ENCODE data around the gene SMIM20.
A peak's percentile ranks its signal among the peaks of the same experiment; 100 is the strongest.

SMIM20 gene

DNA sequence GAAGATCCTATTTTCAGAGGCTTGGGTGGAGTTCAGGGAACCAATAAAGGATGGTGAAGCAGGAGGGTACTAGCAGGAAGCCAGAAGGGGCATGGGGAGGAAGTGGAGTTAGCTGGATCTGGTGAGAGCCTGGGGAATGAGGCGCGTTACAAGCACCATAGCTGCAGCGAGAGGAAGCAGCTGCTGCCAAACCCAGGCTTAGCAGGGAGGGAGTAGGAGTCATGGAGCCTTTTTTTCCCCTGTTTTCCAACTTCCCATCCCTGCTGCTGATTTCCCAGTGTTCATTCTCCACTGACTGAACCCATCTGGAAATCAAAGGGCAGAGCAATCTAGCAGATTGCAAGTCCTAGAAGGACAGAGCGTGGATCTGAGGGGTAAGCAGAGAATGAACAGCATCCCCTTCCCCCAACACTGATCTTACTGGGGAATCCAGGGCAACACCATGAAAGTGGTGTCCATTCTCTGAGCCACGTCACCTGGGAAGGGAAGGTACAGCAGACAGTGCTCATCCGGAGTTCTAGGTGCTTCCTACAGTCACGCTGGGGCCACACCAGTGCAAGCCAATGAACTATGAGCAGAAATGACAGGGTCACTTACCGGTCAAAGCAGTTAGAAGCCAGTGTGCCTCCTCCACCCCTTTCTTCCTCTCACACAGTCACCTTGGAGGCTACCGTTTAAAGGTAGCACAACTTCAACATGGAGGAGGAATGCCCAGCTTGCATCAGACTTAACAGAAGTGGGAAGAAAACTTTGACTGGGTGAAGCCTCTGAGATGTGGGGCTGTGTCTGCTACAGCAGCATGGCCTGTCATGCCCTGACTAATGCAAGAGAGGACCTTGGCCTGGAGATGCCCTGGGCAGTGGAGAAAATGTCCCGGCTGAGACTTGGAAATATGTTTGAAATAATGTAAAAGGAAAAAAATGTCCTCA lies 36.7 kb downstream of the SMIM20 start:
- H3K27ac ChIP-seq, result no peak overlapping the region
- no peak for DNase-seq (ENCODE audit: low read depth, low spot score)

DNA sequence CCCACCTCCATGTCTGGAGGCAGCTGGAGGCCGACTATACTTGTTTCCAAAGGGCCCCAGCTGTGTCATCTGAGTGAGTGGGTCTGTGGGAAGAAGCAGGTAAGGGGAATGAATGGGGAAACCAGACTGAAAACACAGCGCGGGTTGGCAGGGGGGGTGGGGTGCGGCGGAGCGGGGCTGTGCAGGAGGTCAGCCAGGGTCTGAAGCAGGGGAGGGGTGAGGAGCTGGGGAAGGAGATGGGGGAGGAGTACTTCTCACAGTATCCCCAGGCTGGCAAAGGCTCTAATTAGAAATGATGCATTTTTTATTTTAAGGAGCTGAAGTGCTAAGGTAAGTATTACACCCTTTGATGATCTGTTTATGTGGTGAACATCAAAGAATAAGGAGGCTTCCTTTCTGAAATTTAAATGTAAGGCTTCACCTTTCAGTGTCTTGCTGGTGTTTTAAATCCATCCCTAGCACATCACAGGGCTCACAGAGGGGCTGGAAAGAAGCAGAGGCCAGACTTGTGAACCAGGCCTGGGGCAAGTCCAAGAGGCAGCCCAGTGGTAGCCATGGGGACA lies 37.5 kb downstream of the SMIM20 start:
- no peak overlapping the region for H3K27ac ChIP-seq
- DNase-seq (ENCODE audit: low read depth, low spot score), result no peak

DNA sequence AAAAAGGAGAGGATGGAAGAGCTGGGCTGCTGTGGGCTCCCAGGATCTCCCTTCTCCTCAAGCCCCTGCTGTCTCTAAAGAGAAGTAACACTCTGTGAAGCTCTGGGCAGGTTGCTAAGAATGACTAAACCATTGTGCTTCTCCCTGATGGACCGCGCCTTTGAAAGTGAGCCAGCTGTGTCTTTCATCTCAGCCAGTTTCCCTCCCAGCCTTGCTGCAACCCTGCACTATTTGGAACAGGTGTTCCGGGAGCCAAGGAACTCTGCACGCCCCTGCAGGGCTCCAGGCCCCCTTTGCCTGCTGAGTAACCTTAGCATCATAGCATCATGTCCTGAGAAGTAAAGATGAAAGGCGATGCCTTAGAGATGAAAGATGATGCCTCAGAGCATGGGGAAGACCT lies 39.7 kb downstream of the SMIM20 start:
- peak; percentile 18 for DNase-seq (ENCODE audit: low read depth, low spot score)
- no peak overlapping the region for H3K27ac ChIP-seq

GRCh38 chr4:25954293-25954904 lies 40.4 kb downstream of the SMIM20 start:
- no peak for DNase-seq (ENCODE audit: low read depth, low spot score)
- no peak overlapping the region for H3K27ac ChIP-seq

DNA sequence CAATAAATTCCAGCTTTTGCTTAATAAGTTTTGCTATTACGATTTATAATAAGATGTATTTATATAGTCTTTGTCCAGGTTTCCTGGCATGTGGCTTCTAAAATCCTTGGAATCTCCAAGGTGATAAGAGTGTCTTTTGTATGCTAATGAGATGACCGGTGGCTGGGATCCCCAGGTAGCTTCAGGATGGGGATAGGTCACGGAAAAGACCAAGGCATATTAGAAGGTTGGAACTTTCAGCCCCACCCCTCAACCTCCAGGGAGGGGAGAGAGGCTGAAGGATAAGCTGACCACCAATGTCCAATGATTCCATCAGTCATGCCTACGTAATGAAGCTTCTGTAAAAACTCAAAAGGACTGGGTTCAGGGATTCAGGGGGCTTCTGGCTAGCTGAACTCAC lies 41.7 kb downstream of the SMIM20 start:
- no peak overlapping the region for H3K27ac ChIP-seq
- no peak for DNase-seq (ENCODE audit: low read depth, low spot score)

DNA sequence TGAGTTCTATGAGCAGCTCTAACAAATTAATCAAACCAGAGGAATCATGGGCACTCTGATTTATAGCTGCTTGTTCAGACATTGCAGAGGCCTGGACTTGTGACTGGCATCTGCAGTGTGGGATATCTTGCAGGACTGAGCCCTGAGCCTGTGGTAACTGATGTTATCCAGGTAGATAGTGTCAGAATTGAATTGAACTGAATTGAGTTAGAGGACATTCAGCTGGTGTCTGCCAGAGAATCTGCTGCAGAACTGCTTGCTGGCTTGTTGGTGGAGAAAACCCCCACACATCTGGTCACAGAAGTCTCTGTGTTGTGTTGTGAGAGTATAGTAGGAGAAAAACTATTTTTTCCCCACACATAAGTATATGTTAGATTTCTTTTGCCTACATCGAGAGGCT lies 42.2 kb downstream of the SMIM20 start:
- DNase-seq (ENCODE audit: low read depth, low spot score), result no peak
- no peak overlapping the region for H3K27ac ChIP-seq

GRCh38 chr4:25958110-25958509 lies 44.1 kb downstream of the SMIM20 start:
- H3K27ac ChIP-seq, result no peak overlapping the region
- no peak for DNase-seq (ENCODE audit: low read depth, low spot score)

- DNase-seq (ENCODE audit: low read depth, low spot score), result no peak
- H3K27ac ChIP-seq, result no peak overlapping the region
These were observed 48.4 kb downstream of the SMIM20 start for GRCh38 chr4:25962393-25962792.

- H3K27ac ChIP-seq, result no peak overlapping the region
- DNase-seq (ENCODE audit: low read depth, low spot score), result no peak
These were observed 51.6 kb downstream of the SMIM20 start for GRCh38 chr4:25965629-25966028.

- no peak overlapping the region for H3K27ac ChIP-seq
- DNase-seq (ENCODE audit: low read depth, low spot score), result no peak
These were observed 52.2 kb downstream of the SMIM20 start for GRCh38 chr4:25966171-25966570.

DNA sequence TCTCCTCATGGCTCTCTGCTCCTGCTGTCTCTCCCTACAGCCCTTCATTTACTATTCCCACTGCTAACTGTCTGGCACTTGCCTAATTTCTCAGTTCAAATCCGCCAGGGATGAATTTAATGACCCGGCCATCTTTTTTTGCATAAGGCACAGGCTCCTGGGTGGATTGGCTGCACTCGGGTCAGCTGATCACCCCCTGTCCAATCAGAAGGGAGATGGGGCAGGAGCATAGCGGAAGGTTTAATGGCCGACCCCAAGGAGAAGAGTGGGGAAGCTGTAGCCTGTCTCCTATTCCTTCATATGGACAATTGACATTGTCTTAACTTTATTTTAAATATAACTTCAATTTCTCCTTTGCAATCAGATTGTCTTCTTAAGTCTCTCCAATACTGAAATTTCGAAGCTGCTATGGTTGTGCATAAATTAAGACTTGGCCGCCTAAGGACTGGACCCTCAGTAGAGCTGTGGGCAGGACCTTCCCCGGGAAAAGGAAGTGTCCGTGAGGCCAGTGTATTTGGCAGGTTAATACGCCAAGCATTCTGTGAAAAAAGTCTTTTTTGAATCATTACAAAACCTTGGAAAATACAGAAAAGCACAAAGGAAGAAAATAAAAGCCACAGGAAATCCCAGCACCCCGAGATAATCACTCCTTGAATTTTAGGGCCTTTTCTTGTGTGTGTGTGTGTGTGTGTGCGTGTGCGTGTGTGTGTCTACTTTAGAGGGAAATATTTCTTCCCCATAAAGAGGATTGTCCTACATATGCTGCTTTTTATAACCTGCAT lies 55.5 kb downstream of the SMIM20 start:
- no peak overlapping the region for H3K27ac ChIP-seq
- DNase-seq (ENCODE audit: low read depth, low spot score), result no peak

DNA sequence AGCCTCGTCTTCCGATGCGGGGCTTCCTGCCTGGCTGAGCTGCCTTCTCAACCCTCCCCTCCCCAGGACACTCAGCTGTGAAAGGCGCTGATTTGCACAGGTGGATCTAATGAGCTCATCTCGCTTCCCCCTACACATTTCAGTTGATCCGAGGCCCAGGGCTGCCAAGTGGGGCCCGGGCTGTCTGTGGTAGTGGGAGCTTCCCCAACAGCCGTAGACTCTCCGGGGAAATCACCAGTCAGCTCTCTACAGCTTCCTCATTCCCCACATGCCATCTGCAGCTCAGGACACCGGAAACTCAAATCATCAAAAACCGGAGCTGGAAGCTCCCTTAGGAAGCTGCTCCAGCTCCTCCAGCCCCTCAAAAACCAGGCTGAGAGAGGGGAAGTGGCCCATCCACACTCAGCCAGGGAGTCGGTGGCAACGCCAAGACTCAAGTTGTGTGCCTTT lies 56.2 kb downstream of the SMIM20 start:
- H3K27ac ChIP-seq, result no peak overlapping the region
- DNase-seq (ENCODE audit: low read depth, low spot score), result no peak

GRCh38 chr4:25970691-25971432 lies 56.8 kb downstream of the SMIM20 start:
- H3K27ac ChIP-seq, result no peak overlapping the region
- no peak for DNase-seq (ENCODE audit: low read depth, low spot score)

DNA sequence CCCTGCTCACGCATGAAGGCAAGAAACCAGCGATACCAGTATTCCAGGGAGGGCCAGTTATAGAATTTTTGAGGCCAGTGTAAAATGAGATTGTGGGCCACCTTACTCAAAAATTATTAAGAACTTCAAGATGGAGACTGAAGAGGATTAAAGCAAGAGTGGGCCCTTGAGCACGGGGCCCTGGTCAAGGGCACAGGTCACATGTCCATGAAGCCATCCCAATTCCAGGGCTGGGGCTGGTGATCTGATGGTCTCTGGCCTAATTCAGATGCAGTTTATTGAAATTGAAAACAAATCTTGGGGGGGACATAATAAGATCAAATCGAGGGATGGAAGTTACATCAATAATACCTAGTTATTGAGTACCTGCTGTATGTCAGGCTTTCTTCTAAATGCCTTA lies 58.3 kb downstream of the SMIM20 start:
- H3K27ac ChIP-seq, result no peak overlapping the region

GRCh38 chr4:25972984-25973745 lies 59.1 kb downstream of the SMIM20 start:
- DNase-seq (ENCODE audit: low read depth, low spot score), result no peak
- H3K27ac ChIP-seq, result no peak overlapping the region

More for the DNA sequence above, 58.3 kb downstream of the SMIM20 start:
- DNase-seq (ENCODE audit: low read depth, low spot score), result no peak

DNA sequence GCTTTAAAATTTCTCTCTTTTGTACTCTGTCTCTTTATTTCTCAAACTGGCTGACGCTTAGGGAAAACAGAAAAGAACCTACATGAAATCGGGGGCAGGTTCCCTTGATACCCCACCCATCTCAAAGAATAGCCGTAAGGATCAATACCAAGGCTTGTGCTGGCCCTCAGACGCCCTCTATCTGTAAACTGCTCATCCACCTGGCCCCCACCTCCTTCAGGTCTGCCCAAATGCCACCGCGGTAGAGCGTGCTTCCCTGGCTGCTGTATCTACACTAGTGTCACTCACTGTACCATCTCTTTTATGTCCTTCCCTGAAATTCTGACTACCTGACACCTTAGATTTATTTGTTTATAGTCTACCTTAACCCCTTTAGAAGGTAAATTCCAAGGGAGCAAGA lies 62.8 kb downstream of the SMIM20 start:
- H3K27ac ChIP-seq, result no peak overlapping the region
- DNase-seq (ENCODE audit: low read depth, low spot score), result no peak

- DNase-seq (ENCODE audit: low read depth, low spot score), result no peak
- no peak overlapping the region for H3K27ac ChIP-seq
These were observed 63.6 kb downstream of the SMIM20 start for GRCh38 chr4:25977397-25978170.

DNA sequence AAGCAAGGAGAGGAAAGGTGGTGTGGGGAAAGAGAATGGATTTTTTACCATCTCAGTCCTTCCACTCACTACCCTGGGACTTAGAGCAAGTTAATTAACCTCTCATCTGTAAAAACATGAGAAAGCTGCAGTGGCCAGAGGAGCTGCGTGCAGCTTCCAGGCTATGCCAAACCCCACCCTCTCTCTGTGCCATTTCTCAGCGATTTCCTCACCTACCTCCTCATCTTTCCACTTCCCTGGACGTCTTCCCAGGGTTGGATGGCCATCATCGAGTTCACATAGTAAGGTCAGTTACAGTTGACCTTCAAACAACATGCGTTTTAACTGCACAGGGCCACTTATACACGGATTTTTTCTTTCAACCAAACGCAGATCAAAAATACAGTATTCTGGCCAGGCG lies 64.3 kb downstream of the SMIM20 start:
- no peak overlapping the region for H3K27ac ChIP-seq
- DNase-seq (ENCODE audit: low read depth, low spot score), result no peak

Measured in epithelial cell of prostate (primary cell).